GM23338 (cell line): ENCODE results near the gene SRI. TPM values are rescaled to one million over a fixed set of nuclear protein-coding genes. Genes with fewer than 3 reads are reported as not detected.
A peak's percentile ranks its signal among the peaks of the same experiment; 100 is the strongest.

Source experiments
- ATAC-seq: fragments of 200-7000 bp; cut with Tn5 transposase; 3 replicates; pipeline ENCODE4 v1.9.1; 2020
- DNase-seq: peaks from one replicate; pipeline ENCODE4 v3.0.0-alpha.2; 2015; ENCODE audit warnings: low spot score
- H2AFZ ChIP-seq: fragments of 200-600 bp; sonication (generic); 2 replicates; pipeline ENCODE4 v1.8.0; 2016; ENCODE audit warnings: antibody characterized with exemption, mild to moderate bottlenecking, moderate library complexity
- H3F3A ChIP-seq: fragments of 200-600 bp; sonication (generic); replicated peaks from 2 replicates; pipeline ENCODE4 v1.8.0; 2017; ENCODE audit warnings: antibody characterized with exemption, mixed run types, low read depth
- H3K27ac ChIP-seq: fragments of 200-600 bp; sonication (generic); 2 replicates; pipeline ENCODE4 v1.6.1; 2016; ENCODE audit warnings: low read depth
- H3K27me3 ChIP-seq: fragments of 200-600 bp; sonication (generic); 2 replicates; pipeline ENCODE4 v1.8.0; 2016; ENCODE audit warnings: mild to moderate bottlenecking, mixed run types, moderate library complexity; ENCODE audit not compliant: insufficient read depth
- H3K36me3 ChIP-seq: fragments of 200-600 bp; sonication (generic); 2 replicates; pipeline ENCODE4 v1.8.0; 2016; ENCODE audit warnings: mild to moderate bottlenecking; ENCODE audit not compliant: insufficient read depth
- H3K4me1 ChIP-seq: fragments of 200-600 bp; sonication (generic); 2 replicates; pipeline ENCODE4 v1.8.0; 2016; ENCODE audit warnings: mild to moderate bottlenecking, moderate library complexity; ENCODE audit not compliant: insufficient read depth
- H3K4me2 ChIP-seq: fragments of 200-600 bp; sonication (generic); 2 replicates; pipeline ENCODE4 v1.7.1; 2017; ENCODE audit warnings: mixed run types
- H3K4me3 ChIP-seq: fragments of 200-600 bp; sonication (generic); 2 replicates; pipeline ENCODE4 v1.6.1; 2016; ENCODE audit warnings: mixed run types
- H3K79me2 ChIP-seq: fragments of 200-600 bp; sonication (generic); replicated peaks from 2 replicates; pipeline ENCODE4 v1.8.0; 2017; ENCODE audit warnings: mild to moderate bottlenecking; ENCODE audit not compliant: insufficient read depth
- H3K9me2 ChIP-seq: fragments of 200-600 bp; sonication (generic); 2 replicates; pipeline ENCODE4 v1.8.0; 2017; ENCODE audit not compliant: insufficient read depth
- H4K20me1 ChIP-seq: fragments of 200-600 bp; sonication (generic); replicated peaks from 2 replicates; pipeline ENCODE4 v1.8.0; 2017; ENCODE audit warnings: mild to moderate bottlenecking; ENCODE audit not compliant: insufficient read depth
- H3K27ac Mint-ChIP-seq: 2 replicates; pipeline ENCODE4 v1.8.0; 2020; ENCODE audit warnings: inconsistent platforms, mild to moderate bottlenecking, moderate library complexity, mixed read lengths
- H3K27me3 Mint-ChIP-seq: 3 replicates; pipeline ENCODE4 v1.8.0; 2022; ENCODE audit warnings: low read depth, mild to moderate bottlenecking, moderate library complexity, mixed read lengths, inconsistent platforms; ENCODE audit not compliant: insufficient read depth, poor library complexity
- H3K36me3 Mint-ChIP-seq: 3 replicates; pipeline ENCODE4 v1.8.0; 2021; ENCODE audit warnings: low read depth, mild to moderate bottlenecking, inconsistent platforms, moderate library complexity, mixed read lengths
- H3K4me1 Mint-ChIP-seq: 3 replicates; pipeline ENCODE4 v1.8.0; 2020; ENCODE audit warnings: mild to moderate bottlenecking, inconsistent platforms, mixed read lengths
- H3K4me3 Mint-ChIP-seq: 3 replicates; pipeline ENCODE4 v1.8.0; 2021; ENCODE audit warnings: moderate library complexity, mild to moderate bottlenecking, inconsistent platforms, mixed read lengths
- H3K9me3 Mint-ChIP-seq: 3 replicates; pipeline ENCODE4 v1.8.0; 2020; ENCODE audit warnings: moderate library complexity, mild to moderate bottlenecking, inconsistent platforms, mixed read lengths
- CREB1 ChIP-seq: fragments of 250-450 bp; sonication (Bioruptor Pico); IDR thresholded peaks from 2 replicates; pipeline ENCODE4 v1.5.0; 2020; ENCODE audit warnings: low read depth, mild to moderate bottlenecking, moderate library complexity
- CTCF ChIP-seq, 2 experiments: fragments of 200-600 bp in 1 of 2; sonication (generic) in 1 of 2; conservative IDR thresholded peaks; 2 replicates each; pipeline versions ENCODE4 v1.5.1 to v1.6.1; 2016 to 2017; ENCODE audit warnings: antibody characterized with exemption in 2 of 2, low read depth in 2 of 2, mild to moderate bottlenecking in 2 of 2, moderate library complexity in 1 of 2
- ETS1 ChIP-seq: IDR thresholded peaks from 2 replicates; pipeline ENCODE4 v1.6.1; 2016; ENCODE audit warnings: antibody characterized with exemption
- EZH2 ChIP-seq: fragments of 200-600 bp; sonication (generic); IDR thresholded peaks from one replicate; pipeline ENCODE4 v1.8.0; 2017; ENCODE audit warnings: antibody characterized with exemption, mild to moderate bottlenecking, low read depth; ENCODE audit not compliant: unreplicated experiment
- EZH2phosphoT487 ChIP-seq: fragments of 200-600 bp; sonication (generic); IDR thresholded peaks from one replicate; pipeline ENCODE4 v1.8.1; 2018; ENCODE audit warnings: antibody characterized with exemption; ENCODE audit not compliant: unreplicated experiment
- JUNB ChIP-seq: IDR thresholded peaks from one replicate; pipeline ENCODE4 v1.6.1; 2016; ENCODE audit warnings: antibody characterized with exemption; ENCODE audit not compliant: unreplicated experiment
- NANOG ChIP-seq: IDR thresholded peaks from 2 replicates; pipeline ENCODE4 v1.6.1; 2016; ENCODE audit warnings: antibody characterized with exemption, borderline replicate concordance
- POLR2AphosphoS5 ChIP-seq: IDR thresholded peaks from 2 replicates; pipeline ENCODE4 v1.6.1; 2016; ENCODE audit warnings: antibody characterized with exemption, low read depth
- REST ChIP-seq: IDR thresholded peaks from one replicate; pipeline ENCODE4 v1.6.1; 2018; ENCODE audit warnings: antibody characterized with exemption; ENCODE audit not compliant: unreplicated experiment
- STAT1 ChIP-seq: IDR thresholded peaks from one replicate; pipeline ENCODE4 v1.6.1; 2016; ENCODE audit warnings: antibody characterized with exemption; ENCODE audit not compliant: unreplicated experiment
- ZNF114 ChIP-seq: fragments of 250-450 bp; sonication (Bioruptor Pico); IDR thresholded peaks from 2 replicates; pipeline ENCODE4 v1.5.0; 2020; ENCODE audit warnings: mild to moderate bottlenecking, moderate library complexity
- ZNF331 ChIP-seq: fragments of 250-450 bp; sonication (Bioruptor Pico); IDR thresholded peaks from 2 replicates; pipeline ENCODE4 v1.5.0; 2020; ENCODE audit warnings: low read depth, mild to moderate bottlenecking, moderate library complexity
- ZNF462 ChIP-seq: fragments of 250-450 bp; sonication (Bioruptor Pico); IDR thresholded peaks from 2 replicates; pipeline ENCODE4 v1.5.0; 2020; ENCODE audit warnings: mild to moderate bottlenecking, moderate library complexity
- polyA plus RNA-seq: library from polyadenylated mRNA; unstranded; fragments of >200 nt; fragmentation: Nextera tagmentation; extraction: Ambion mirVana; gene quantifications from 2 replicates; pipeline ENCODE4 v1.2.1, GENCODE V29; 2016
- total RNA-seq: library from RNA; depleted of rRNA; stranded (reverse); fragments of >200 nt; shearing (Covaris generic); gene quantifications from 2 replicates; pipeline ENCODE4 v1.2.3, GENCODE V29; 2014

Gene SRI
- total and polyA plus RNA-seq, 2 experiments from 2014 or later = 141 to 321 TPM

- H3K4me3 ChIP-seq = 0 out of 2 replicates have a peak overlapping the region, but pooled peaks have one; percentile 1
- H3K4me1 ChIP-seq = peaks cover 29% of the 10 kb centered on the region
- no peak overlapping the region for H2AFZ ChIP-seq
- TF ChIP-seq CREB1 (CRISPR knock-in tag) (no peak), EZH2 (no peak), JUNB (no peak), ETS1 (no peak), ZNF462 (CRISPR knock-in tag) (no peak), CTCF (conservative IDR thresholded peaks at IDR 0.05; ENCODE audit: low read depth in 2 of 2) (no peak), POLR2AphosphoS5 (no peak), EZH2phosphoT487 (no peak), REST (no peak), ZNF331 (CRISPR knock-in tag) (no peak), STAT1 (no peak), ZNF114 (CRISPR knock-in tag) (no peak), NANOG (no peak)
- peaks cover 39% of the 10 kb centered on the region for H3K4me1 Mint-ChIP-seq
- no peaks in the 10 kb centered on the region for H4K20me1 ChIP-seq
- H3K4me3 Mint-ChIP-seq = peak overlapping the region; percentile 38
- ATAC-seq = peak; percentile 95
- H3K4me2 ChIP-seq = peak overlapping the region; percentile 48
- H3K79me2 ChIP-seq = no peaks in the 10 kb centered on the region
- peaks cover 23% of the 10 kb centered on the region for H3K36me3 Mint-ChIP-seq
- peak overlapping the region; percentile 64 for H3K27ac ChIP-seq
- H3K27me3 Mint-ChIP-seq = no peaks in the 10 kb centered on the region
- H3K9me2 ChIP-seq = no peaks in the 10 kb centered on the region
- H3K27ac Mint-ChIP-seq = peak overlapping the region; percentile 80
- H3K9me3 Mint-ChIP-seq = no peaks in the 10 kb centered on the region
- H3K36me3 ChIP-seq = peaks cover 10% of the 10 kb centered on the region
- no peaks in the 10 kb centered on the region for H3F3A ChIP-seq
- DNase-seq = peak; percentile 71
- H3K27me3 ChIP-seq = no peaks in the 10 kb centered on the region
These were observed 19.0 kb downstream of the SRI start for GRCh38 chr7:88200789-88201188.
